Stimulated activated CD8-positive, alpha-beta memory T cell treated with anti-CD3 and anti-CD28 coated beads, Interleukin-7, amount 100 ng/mL, for 4 hours (primary cell): Measurements from ENCODE around the gene UTP14C.
"Not testable (repeated sequence)": the region's sequence is repeated elsewhere in the genome, so short reads cannot be mapped to it uniquely, and the experiment has no call there.

Experiments used
- DNase-seq, 2 donors: peaks; one replicate each; pipeline ENCODE4 v3.0.0-alpha.2; 2020; ENCODE audit warnings: low read depth in 2 of 2

UTP14C gene

GRCh38 chr13:52004511-52005170 is 19.9 kb upstream of the UTP14C start:
- no peak for DNase-seq

GRCh38 chr13:52005841-52006522 is 18.5 kb upstream of the UTP14C start:
- no peak for DNase-seq

GRCh38 chr13:52006523-52007245 is 17.8 kb upstream of the UTP14C start:
- DNase-seq: no peak

GRCh38 chr13:52009946-52010345 is 14.5 kb upstream of the UTP14C start:
- no peak for DNase-seq

- peak in 1 of 2 donors; percentile 3 for DNase-seq
Observed at GRCh38 chr13:52010890-52011631, 13.4 kb upstream of the UTP14C start, which contains the start of gene ATP7B. Gene ATP7B, minus strand, starts transcription at chr13:52011450. Its CDS starts 113 bp downstream, at chr13:52011337.

GRCh38 chr13:52011632-52012511 is 12.6 kb upstream of the UTP14C start, which contains the start of gene ALG11:
Gene ALG11, plus strand, starts transcription at chr13:52012398. Its CDS starts 21 bp downstream, at chr13:52012419.
- peak; percentile 98 to 99 for DNase-seq

GRCh38 chr13:52012512-52012836 is 12.0 kb upstream of the UTP14C start:
- DNase-seq: no peak

- DNase-seq: no peak
Observed at GRCh38 chr13:52016296-52016695, 8.2 kb upstream of the UTP14C start.

GRCh38 chr13:52020191-52020590 is 4.3 kb upstream of the UTP14C start:
- DNase-seq: no peak

GRCh38 chr13:52022356-52022755 is 2.1 kb upstream of the UTP14C start:
- DNase-seq: no peak

GRCh38 chr13:52025475-52026245 is 1.2 kb downstream of the UTP14C start:
- no peak for DNase-seq

GRCh38 chr13:52026246-52026626 is 1.7 kb downstream of the UTP14C start:
- no peak for DNase-seq

GRCh38 chr13:52027832-52028231 is 3.3 kb downstream of the UTP14C start:
- DNase-seq: no peak

- DNase-seq: no peak
Observed at GRCh38 chr13:52029569-52029968, 5.1 kb downstream of the UTP14C start.

GRCh38 chr13:52030401-52030800 is 5.9 kb downstream of the UTP14C start:
- DNase-seq: not testable (repeated sequence)

- no peak for DNase-seq
Observed at GRCh38 chr13:52033039-52033438, 8.5 kb downstream of the UTP14C start.

- no peak for DNase-seq
Observed at GRCh38 chr13:52034616-52035226, 10.2 kb downstream of the UTP14C start.

GRCh38 chr13:52036037-52036436 is 11.5 kb downstream of the UTP14C start:
- no peak for DNase-seq

- DNase-seq: no peak
Observed at GRCh38 chr13:52043675-52044074, 19.2 kb downstream of the UTP14C start.

GRCh38 chr13:52047463-52047862 is 23.0 kb downstream of the UTP14C start:
- DNase-seq: no peak
